Daoy (cell line): ENCODE results near the gene COX6B1. TPM values are rescaled to one million over a fixed set of nuclear protein-coding genes. Genes with fewer than 3 reads are reported as not detected.
"Not testable (repeated sequence)": the region's sequence is repeated elsewhere in the genome, so short reads cannot be mapped to it uniquely, and the experiment has no call there.

Experiments
- DNase-seq: peaks from one replicate; pipeline ENCODE4 v3.0.0-alpha.2; 2015; ENCODE audit warnings: low read depth
- total RNA-seq: library from RNA; depleted of rRNA; stranded (reverse); fragments of >200 nt; shearing (Covaris generic); gene quantifications from 2 replicates; pipeline ENCODE4 v1.2.3, GENCODE V29; 2014

COX6B1 gene
- total RNA-seq, 1 experiment from 2014 or later, result 655 TPM

DNA sequence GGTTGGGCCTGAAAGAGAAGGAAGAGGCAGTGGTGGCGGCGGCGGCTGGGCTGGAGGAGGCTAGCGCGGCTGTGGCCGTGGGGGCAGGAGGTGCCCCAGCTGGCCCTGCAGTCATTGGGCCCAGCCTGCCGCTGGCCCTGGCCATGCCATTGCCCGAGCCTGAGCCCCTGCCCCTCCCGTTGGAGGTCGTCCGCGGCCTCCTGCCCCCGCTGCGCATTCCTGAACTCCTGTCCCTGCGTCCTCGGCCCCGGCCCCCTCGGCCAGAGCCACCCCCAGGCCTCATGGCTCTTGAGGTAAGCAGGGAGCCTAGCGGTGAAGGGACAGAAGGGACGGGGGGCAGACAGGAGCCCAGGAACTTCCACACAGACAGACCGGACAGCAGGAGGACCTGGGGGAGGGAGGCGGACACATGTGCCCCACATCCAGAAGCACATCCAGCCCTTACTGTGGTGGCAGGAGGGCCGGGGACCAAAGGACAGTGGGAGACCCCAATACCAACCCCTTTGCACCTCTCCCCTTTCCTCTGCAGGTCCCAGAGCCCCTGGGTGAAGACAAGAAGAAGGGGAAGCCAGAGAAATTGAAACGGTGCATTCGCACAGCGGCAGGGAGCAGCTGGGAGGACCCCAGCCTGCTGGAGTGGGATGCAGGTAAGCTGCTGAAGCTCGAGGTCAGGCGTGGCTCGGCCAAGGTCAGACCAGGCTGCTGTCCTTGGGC is 14.2 kb upstream of the COX6B1 start:
- no peak for DNase-seq

GRCh38 chr19:35636651-35637050 is 11.5 kb upstream of the COX6B1 start:
- DNase-seq, result no peak

- no peak for DNase-seq
Observed at GRCh38 chr19:35637165-35637564, 11.0 kb upstream of the COX6B1 start.

DNA sequence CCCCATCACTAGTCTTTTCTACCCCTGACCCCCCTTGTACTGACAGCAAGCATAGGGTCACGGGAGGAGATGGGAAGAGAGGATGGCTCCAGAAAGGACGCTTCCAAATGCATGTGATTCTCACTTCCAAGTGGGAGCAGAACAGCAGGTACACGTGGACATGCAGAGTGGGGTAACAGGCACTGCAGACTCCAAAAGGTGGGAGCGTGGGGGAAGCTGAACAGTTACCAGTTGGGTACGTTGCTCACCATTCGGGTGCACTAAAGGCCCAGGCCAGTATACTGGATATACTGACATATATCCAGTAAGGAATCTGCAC is 8.8 kb upstream of the COX6B1 start:
- DNase-seq, result no peak

DNA sequence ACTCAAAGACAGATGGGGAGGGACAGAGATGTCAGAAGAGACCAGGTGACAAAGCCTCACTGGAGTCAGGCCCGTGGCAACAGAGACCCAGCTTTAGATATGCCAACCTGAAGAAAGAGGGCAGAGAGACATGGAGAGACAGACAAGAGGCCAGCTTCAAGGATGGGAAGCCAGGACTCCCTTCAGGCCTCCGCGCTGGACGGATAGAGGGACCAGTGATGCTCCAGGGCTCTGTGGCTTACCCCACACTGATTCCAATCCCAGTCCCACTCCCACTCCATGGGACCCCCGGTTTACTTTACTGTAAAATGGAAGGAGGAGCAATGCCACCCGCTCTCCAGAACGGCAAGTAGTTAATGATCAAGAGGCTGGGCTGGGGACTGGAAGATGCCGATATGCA is 8.3 kb upstream of the COX6B1 start:
- DNase-seq, result no peak

DNA sequence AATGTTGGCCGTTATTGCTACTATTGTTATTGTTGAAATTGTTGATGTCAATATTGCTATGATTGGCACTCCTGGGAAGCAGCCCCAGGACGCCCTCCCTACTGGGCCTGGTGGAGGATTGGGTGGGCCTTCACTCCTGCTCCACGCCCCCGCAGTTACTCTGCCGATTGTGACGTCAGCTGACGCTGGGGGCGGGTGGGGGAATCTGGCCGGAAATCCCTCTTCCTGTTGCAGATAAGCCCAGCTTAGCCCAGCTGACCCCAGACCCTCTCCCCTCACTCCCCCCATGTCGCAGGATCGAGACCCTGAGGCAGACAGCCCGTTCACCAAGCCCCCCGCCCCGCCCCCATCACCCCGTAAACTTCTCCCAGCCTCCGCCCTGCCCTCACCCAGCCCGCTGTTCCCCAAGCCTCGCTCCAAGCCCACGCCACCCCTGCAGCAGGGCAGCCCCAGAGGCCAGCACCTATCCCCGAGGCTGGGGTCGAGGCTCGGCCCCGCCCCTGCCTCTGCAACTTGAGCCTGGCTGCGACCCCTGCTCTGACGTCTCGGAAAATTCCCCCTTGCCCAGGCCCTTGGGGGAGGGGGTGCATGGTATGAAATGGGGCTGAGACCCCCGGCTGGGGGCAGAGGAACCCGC is 6.5 kb upstream of the COX6B1 start, which contains the start of gene ETV2:
Gene ETV2, plus strand, starts transcription at position 231 of the 637 bp plus-strand sequence. CDS start 716 bp downstream, outside the sequence.
- peak; percentile 42 for DNase-seq

GRCh38 chr19:35642312-35642711 is 5.8 kb upstream of the COX6B1 start:
- no peak for DNase-seq

DNA sequence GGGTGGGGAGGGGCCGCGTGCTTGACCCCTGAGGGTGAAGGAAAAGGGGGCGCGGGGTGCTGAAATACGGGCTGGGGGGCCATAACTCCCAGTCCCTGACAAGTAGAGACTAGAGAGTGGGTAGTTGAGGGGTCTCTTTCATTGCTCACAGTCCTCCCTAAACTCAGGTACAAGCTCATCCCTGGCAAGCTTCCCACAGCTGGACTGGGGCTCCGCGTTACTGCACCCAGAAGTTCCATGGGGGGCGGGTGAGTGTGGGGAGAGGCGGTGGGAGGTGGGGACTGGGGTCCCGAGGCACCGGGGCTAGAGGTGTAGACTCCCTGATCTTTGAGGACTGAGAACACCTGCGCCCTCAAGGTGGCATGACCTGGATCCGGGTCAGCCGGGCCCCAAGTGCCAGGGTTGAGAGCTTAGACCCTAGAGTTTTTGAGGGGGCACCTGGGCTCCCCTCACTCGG is 5.3 kb upstream of the COX6B1 start:
- DNase-seq, result no peak

DNA sequence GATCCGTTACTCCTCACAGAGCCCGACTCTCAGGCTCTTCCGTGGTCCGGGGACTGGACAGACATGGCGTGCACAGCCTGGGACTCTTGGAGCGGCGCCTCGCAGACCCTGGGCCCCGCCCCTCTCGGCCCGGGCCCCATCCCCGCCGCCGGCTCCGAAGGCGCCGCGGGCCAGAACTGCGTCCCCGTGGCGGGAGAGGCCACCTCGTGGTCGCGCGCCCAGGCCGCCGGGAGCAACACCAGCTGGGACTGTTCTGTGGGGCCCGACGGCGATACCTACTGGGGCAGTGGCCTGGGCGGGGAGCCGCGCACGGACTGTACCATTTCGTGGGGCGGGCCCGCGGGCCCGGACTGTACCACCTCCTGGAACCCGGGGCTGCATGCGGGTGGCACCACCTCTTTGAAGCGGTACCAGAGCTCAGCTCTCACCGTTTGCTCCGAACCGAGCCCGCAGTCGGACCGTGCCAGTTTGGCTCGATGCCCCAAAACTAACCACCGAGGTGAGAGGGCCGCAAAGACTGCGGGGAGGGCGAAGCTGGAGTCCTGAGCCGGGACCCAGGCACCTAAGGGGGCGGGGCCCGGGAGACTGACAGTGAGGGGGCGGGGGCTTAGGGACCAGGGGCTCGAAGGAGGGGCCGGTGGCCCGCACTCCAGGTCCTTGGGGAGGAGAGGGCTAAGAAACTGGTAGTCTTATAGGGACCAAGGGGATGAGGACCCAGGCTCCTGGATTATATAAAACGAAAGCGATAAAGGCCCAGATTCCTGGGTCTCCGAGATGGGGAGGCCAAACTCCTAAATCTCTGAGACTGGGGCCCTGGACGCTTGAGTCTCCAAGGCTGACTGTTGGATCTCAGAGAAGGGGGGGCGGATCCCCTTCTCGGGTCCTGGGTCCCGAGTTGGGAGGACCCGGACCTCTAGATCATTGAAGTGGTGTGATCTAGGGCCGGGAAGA is 4.6 kb upstream of the COX6B1 start:
- peak; percentile 86 for DNase-seq

DNA sequence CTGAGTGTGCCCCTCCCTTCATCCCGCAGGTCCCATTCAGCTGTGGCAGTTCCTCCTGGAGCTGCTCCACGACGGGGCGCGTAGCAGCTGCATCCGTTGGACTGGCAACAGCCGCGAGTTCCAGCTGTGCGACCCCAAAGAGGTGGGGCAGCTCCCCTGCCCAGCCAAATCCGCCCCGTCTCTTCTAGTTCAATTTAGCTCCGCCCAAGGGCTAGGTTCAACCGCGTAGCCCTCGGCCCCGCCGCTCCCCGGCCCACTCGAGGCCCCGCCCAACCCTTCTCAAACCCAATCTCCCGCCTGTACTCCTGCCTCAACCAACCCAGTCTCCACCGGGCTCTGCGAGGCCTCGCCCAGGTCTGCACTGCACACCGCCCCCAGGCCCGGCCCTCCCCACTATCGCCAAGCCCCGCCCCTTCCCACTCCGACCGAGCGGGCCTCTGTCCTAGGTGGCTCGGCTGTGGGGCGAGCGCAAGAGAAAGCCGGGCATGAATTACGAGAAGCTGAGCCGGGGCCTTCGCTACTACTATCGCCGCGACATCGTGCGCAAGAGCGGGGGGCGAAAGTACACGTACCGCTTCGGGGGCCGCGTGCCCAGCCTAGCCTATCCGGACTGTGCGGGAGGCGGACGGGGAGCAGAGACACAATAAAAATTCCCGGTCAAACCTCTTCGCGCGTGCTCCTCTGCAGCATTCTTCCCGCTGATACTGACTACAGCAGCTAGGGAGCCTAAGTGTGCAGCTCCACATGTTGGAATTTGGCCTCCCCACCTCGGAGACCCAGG is 3.7 kb upstream of the COX6B1 start:
- peak; percentile 97 for DNase-seq

- peak; percentile 73 for DNase-seq
Observed at GRCh38 chr19:35644987-35645679, 3.0 kb upstream of the COX6B1 start.

DNA sequence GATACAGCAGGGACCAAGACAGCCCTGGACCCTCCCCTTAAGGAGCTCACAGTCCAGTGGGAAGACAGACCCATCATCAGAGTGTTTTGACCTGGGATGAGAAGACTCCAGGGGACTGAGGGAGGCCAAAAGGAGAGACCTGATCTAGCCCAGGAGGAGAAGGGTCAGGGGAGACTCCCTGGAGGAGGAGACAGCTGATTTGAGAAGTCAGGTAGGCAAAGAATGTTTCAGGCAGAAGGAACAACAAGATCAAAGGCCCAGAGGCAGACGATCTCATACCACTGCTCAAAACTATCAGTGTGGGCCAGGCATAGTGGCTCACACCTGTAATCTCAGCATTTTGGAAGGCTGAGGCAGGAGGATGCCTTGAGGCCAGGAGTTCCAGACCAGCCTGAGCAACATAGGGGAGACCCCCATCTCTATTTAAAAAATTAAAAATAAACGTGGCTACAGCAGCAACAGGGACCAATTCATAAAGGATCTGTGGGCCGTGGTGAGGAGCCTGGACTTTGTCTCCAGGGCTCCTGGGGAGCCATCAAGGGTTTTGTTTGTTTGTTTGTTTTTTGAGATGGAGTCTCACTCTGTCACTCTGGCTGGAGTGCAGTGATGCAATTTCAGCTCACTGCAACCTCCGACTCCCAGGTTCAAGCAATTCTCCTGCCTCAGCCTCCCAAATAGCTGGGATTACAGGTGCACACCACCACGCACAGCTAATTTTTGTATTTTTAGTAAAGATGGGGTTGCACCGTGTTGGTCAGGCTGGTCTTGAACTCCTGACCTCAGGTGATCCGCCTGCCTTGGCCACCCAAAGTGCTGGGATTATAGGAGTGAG is 2.2 kb upstream of the COX6B1 start:
- DNase-seq, result no peak

GRCh38 chr19:35650581-35650980 is 2.5 kb downstream of the COX6B1 start:
- DNase-seq, result no peak

DNA sequence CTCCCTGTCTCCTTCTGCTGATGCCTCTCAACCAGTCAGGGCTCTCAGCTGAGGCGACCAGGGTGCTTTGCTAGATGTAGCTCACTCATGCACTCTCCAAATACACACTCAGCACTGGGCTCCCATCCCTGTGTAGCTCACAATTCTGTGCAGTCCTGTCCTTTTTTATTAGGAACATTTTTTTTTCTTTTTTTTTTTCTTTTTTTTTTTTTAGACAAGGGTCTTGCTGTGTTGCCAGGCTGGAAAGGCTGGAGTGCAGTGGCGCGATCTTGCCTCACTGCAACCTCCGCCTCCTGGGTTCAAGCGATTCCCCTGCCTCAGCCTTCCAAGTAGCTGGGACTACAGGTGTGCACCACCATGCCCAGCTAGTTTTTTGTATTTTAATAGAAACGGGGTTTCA is 6.7 kb downstream of the COX6B1 start:
- not testable (repeated sequence) for DNase-seq

GRCh38 chr19:35655600-35655999 is 7.5 kb downstream of the COX6B1 start:
- no peak for DNase-seq

GRCh38 chr19:35656700-35657099 is 8.6 kb downstream of the COX6B1 start:
- no peak for DNase-seq

DNA sequence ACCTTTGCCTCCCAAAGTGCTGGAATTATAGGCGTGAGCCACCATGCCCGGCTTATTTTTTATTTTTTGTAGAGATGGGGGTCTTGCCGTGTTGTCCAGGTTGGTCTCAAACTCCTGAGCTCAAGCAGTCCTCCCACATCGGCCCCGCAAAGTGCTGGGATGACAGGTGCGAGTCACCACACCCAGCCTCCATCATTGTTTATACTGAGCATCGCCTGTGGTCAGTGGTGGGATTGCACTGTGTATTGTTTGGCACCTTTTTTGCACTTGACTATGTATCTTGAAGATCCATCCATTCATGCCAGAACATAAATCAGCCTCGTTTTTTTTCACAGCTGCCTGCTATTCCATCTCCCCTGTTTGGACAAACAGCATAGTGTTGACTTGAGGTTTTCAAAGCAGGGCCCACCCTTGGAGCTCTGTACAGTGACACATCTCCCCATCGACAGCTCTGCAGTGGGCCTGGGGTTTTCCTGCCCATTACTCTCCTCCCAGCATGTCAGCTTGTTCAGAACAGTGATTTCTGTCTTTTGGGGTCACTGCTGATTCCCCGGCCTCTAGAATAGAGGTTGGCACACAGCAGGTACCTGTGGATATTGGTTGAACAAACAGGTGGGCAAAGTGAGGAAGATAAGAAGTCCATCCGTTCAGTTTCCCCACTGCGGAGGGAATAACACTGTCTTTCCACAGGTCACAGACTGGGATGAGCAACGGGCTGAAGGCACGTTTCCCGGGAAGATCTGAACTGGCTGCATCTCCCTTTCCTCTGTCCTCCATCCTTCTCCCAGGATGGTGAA is 10.0 kb downstream of the COX6B1 start:
- DNase-seq, result peak; percentile 23

- no peak for DNase-seq
Observed at GRCh38 chr19:35661995-35662340, 13.8 kb downstream of the COX6B1 start.

DNA sequence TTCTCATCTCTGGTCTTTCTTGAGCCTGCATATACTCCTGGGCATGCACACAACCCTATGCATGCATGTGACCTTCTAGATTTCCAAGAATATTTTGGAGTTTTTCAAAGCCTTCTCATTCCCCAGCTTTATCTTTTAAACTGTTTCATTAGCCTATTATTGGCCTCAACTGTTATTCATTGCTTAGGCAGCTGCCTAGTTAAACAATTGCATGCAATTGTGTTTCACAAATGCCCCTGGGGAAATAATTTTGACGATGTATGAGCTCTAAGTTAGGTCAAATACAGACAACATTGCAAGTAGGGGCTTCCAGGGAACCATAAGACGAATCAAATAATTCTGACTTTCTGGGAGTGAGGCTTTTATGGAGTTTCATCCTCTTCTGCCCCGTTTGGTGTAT is 15.9 kb downstream of the COX6B1 start:
- DNase-seq, result no peak
